HUES48 (cell line): ENCODE data around the gene LARP4B.

Source experiments
- H3K27ac ChIP-seq: one replicate; pipeline ENCODE4 v1.7.0; 2013; ENCODE audit warnings: low read depth, low read length, inconsistent platforms
- H3K27me3 ChIP-seq: 2 replicates; pipeline ENCODE4 v1.6.1; 2013; ENCODE audit warnings: mild to moderate bottlenecking, low read length; ENCODE audit not compliant: control insufficient read depth, insufficient read depth
- H3K36me3 ChIP-seq: 2 replicates; pipeline ENCODE4 v1.6.1; 2013; ENCODE audit warnings: low read length; ENCODE audit not compliant: control insufficient read depth, insufficient read depth
- H3K4me1 ChIP-seq: 2 replicates; pipeline ENCODE4 v1.6.1; 2013; ENCODE audit warnings: mild to moderate bottlenecking, low read length; ENCODE audit not compliant: control insufficient read depth, insufficient read depth
- H3K4me3 ChIP-seq: 2 replicates; pipeline ENCODE4 v1.5.1; 2013; ENCODE audit warnings: mild to moderate bottlenecking, low read depth, low read length
- H3K9ac ChIP-seq: 2 replicates; pipeline ENCODE4 v1.6.1; 2013; ENCODE audit warnings: mild to moderate bottlenecking, low read depth, low read length, moderate library complexity
- H3K9me3 ChIP-seq: 2 replicates; pipeline ENCODE4 v1.6.1; 2013; ENCODE audit warnings: low read length; ENCODE audit not compliant: control insufficient read depth, insufficient read depth

The LARP4B gene

DNA sequence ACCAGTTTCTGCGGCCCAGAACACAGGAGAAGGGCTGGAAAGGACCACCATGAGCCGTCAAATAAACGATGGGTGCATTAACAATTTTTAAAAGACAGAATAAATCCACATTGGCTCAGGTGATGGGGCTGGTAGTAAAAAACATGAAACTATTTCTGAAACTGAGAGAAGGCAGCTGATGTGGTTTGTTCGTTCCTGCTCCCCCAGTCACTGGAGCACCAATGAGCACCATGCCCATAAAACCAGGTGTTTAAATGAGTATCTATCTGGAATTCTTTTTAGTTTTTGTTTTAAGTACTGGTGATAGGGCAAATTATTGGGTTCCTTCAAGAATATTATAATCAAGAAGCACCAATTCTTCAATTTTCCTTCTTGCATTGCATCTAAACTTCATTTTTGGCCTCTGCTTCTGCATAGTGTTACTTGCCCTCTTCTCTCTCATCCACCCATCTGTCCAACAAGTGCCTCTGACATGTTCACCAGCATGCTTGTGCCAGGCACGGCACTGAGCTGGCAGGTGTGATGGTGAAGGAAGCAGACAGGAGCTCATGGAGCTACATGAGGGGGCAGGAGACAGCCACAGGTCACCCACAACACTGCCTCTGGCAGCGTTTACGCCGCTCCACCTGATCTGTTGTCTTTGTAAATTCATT is 65.5 kb downstream of the LARP4B start:
- H3K27ac ChIP-seq: no peak overlapping the region
- peaks cover 47% of the 10 kb centered on the region for H3K36me3 ChIP-seq
- H3K4me3 ChIP-seq: no peak overlapping the region
- H3K27me3 ChIP-seq: no peaks in the 10 kb centered on the region
- no peak overlapping the region for H3K9ac ChIP-seq
- H3K9me3 ChIP-seq: no peaks in the 10 kb centered on the region
- no peaks in the 10 kb centered on the region for H3K4me1 ChIP-seq

DNA sequence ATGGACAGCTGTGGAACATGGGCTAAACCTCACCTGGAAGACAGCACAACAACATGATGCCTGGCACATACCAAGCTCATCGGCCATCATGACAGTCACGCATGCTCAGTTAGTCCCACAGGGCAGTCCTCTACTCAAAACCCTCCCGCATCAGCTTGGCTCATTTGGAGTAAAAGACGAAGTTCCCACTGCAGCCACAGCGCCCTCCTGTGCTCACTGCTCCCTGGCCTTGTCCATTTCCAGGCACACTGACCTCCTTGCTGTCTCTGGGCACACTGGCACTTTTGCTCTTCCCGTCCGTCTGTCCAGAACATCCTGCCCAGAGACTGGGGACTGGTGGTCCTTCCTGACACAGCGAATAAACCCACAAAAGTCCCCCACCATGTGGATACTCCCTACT is 66.2 kb downstream of the LARP4B start:
- H3K27me3 ChIP-seq: no peaks in the 10 kb centered on the region
- H3K9ac ChIP-seq: no peak overlapping the region
- H3K4me3 ChIP-seq: no peak overlapping the region
- H3K4me1 ChIP-seq: no peaks in the 10 kb centered on the region
- no peaks in the 10 kb centered on the region for H3K9me3 ChIP-seq
- peaks cover 47% of the 10 kb centered on the region for H3K36me3 ChIP-seq
- no peak overlapping the region for H3K27ac ChIP-seq

DNA sequence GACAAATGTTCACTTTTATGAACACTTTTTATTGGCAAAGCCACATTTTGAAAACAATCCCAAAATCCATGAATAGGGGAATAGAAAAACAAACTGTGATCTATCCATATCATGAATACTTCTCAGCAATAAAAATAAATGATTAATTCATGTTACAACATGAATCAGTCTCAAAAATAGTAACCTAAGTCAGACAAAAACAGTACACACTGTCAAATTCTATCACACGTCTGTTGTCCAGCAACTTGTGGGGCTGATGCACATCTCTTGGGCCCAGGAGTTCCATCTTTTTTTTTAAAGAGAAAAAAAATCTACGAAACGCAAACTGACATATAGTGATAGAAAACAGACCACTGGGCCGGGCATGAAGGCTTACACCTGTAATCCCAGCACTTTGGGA is 71.0 kb downstream of the LARP4B start:
- H3K36me3 ChIP-seq: peaks cover 56% of the 10 kb centered on the region
- H3K27ac ChIP-seq: no peak overlapping the region
- H3K4me3 ChIP-seq: no peak overlapping the region
- no peaks in the 10 kb centered on the region for H3K27me3 ChIP-seq
- H3K4me1 ChIP-seq: peaks cover 6% of the 10 kb centered on the region
- H3K9ac ChIP-seq: no peak overlapping the region
- no peaks in the 10 kb centered on the region for H3K9me3 ChIP-seq

DNA sequence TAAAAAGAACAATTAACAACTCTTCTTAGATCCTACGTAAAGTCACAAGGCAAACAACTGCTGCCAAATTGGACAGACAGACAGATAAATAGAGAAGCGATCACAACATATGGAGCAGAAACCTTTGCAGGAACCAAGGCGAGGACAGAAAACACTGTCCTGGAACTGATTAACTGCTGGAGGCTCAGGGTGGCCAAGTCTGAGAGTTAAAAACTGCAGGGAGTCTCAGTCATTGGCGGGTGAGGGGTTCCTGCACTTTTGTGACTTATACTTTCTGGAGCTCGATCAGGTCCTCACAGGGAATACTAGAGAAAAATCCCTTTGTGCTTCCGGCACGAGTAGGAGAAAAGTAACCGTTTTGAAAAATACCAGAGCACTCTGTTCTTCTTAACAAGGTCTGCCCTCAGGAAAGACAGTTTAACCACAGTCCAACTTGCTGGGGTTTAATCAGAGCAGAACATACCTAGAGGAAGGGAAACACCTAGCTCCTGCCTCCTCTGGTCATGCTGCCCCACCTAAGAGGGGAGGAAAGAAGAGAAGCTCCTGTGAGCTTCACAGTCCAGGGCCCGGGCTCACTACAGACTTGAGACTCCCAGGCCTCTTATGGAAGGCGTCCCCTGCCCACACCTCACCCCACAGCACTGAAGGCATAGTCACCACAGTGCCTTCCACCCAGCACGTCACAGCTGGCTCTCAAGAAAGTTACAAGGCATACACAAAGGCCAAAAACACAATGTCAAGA is 74.9 kb downstream of the LARP4B start:
- H3K4me3 ChIP-seq: no peak overlapping the region
- peaks cover 6% of the 10 kb centered on the region for H3K4me1 ChIP-seq
- peak overlapping the region; percentile 43 for H3K27ac ChIP-seq
- no peak overlapping the region for H3K9ac ChIP-seq
- H3K9me3 ChIP-seq: no peaks in the 10 kb centered on the region
- peaks cover 45% of the 10 kb centered on the region for H3K36me3 ChIP-seq
- no peaks in the 10 kb centered on the region for H3K27me3 ChIP-seq

DNA sequence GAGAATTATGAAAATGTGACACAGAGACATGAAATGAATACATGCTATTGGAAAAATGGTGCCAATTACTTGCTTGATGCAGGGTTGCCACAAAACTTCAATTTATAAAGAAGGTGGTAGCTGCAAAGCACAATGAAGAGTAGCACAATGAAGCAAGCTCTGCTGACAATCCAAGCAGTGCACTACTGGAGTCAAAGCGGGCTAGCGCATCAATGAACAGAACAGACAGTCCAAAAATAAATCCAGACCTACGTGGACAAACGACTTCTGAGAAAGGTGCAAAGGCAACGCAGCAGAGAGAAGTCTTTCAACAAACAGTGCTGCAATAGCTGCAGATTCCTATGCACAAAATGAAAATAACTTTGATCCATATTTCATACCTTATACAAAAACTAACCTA is 75.8 kb downstream of the LARP4B start:
- no peak overlapping the region for H3K4me3 ChIP-seq
- peaks cover 6% of the 10 kb centered on the region for H3K4me1 ChIP-seq
- no peak overlapping the region for H3K9ac ChIP-seq
- H3K27me3 ChIP-seq: no peaks in the 10 kb centered on the region
- H3K36me3 ChIP-seq: peaks cover 41% of the 10 kb centered on the region
- H3K27ac ChIP-seq: no peak overlapping the region
- H3K9me3 ChIP-seq: no peaks in the 10 kb centered on the region

DNA sequence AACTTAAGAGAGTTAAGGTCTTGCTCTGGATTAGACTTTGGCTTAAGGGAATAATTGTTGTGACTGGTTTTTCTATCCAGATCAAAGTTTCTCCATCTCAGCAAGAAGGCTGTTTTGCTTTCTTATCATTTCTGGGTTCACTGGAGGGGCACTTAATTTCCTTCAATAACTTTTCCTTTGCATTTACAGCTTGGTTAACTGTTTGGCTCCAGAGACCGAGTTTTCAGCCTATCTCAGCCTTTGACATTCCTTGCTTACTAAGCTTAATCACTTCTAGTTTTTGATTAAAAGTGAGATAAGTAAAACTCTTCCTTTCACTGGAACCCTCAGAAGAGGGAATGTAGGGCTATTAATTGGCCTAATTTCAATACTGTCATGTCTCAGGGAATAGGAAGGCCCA is 76.4 kb downstream of the LARP4B start:
- Histone ChIP-seq H3K4me3 (no peak overlapping the region), H3K4me1 (peaks cover 6% of the 10 kb centered on the region), H3K9ac (no peak overlapping the region), H3K27me3 (no peaks in the 10 kb centered on the region), H3K27ac (no peak overlapping the region), H3K36me3 (peaks cover 35% of the 10 kb centered on the region), H3K9me3 (no peaks in the 10 kb centered on the region)

DNA sequence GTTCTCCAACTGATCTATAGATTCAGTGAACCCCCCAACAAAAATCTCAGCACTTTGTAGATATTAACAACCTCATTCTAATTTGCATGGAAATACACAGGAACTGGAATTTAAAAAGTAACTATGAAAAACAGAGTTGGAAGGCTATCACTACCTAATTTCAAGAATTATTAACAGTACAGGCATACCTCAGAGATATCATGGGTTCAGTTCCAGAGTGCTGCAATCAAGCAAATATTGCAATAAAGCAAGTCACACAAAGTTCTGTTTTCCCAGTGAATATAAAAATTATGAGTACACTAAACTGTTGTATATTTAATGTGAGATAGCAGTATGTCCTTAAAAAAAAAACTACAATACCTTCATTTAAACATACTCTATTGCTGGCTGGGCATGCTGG is 78.5 kb downstream of the LARP4B start:
- Histone ChIP-seq H3K9ac (no peak overlapping the region), H3K4me1 (peaks cover 6% of the 10 kb centered on the region), H3K27ac (no peak overlapping the region), H3K4me3 (no peak overlapping the region), H3K27me3 (no peaks in the 10 kb centered on the region), H3K9me3 (no peaks in the 10 kb centered on the region), H3K36me3 (peaks cover 27% of the 10 kb centered on the region)

DNA sequence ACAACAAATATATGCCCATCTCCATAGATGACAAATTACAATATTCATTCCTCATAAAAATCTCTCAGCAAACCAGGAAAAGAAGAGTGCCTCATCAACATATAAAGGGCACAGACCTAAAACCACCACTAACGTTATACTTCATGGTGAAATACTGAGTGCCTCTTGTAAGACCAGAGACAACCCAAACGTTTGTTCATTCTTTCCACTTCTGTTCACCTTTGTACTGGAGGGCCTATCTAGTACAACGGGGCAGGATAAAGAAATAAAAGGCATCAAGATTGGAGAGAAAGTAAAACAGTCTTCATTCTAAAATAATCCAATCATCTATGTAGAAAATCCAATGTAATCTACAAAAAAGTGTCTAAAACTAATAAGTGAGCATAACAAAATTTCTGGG is 79.1 kb downstream of the LARP4B start:
- no peak overlapping the region for H3K27ac ChIP-seq

DNA sequence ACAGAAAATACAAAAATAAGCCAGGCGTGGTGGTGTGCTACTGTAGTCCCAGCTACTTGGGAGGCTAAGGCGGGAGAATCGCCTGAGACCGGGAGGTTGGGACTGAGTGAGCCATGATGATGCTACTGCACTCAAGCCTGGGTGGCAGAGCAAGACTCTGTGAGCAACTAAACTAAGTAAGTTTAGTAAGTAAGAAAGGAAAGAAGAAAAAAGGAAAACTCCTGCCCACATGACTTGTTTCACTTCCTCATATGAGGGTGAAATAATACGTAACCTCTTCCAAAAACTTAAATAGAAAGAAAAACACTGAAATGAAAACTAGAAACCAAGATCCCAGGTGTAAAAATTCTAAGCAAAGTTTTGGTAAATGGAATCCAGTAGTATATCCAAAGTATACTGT is 79.6 kb downstream of the LARP4B start:
- H3K36me3 ChIP-seq: peaks cover 32% of the 10 kb centered on the region

More for the DNA sequence above, 79.1 kb downstream of the LARP4B start:
- no peak overlapping the region for H3K9ac ChIP-seq
- H3K4me3 ChIP-seq: no peak overlapping the region
- peaks cover 27% of the 10 kb centered on the region for H3K36me3 ChIP-seq
- H3K4me1 ChIP-seq: peaks cover 6% of the 10 kb centered on the region
- H3K27me3 ChIP-seq: no peaks in the 10 kb centered on the region
- no peaks in the 10 kb centered on the region for H3K9me3 ChIP-seq

DNA sequence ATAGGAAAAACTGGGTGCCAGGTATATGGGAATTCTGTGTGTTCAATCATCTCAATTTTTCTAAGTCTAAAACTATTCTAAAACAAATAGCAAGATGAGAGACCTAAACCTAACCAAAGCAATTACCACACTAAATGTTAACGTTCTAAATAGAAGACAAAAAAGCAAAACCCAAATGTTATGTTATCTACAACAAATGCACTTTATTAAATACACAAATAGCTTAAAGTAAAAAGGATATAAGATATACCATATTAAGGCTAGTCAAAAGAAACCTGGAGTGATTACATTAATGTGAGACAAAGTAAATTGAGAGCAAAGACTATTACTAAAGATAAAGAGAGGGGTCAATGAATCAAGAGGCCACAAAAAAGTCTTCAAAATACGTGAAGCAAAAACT is 81.4 kb downstream of the LARP4B start:
- H3K4me3 ChIP-seq: no peak overlapping the region
- no peaks in the 10 kb centered on the region for H3K27me3 ChIP-seq
- no peaks in the 10 kb centered on the region for H3K9me3 ChIP-seq
- H3K36me3 ChIP-seq: peaks cover 33% of the 10 kb centered on the region
- H3K4me1 ChIP-seq: no peaks in the 10 kb centered on the region
- H3K9ac ChIP-seq: no peak overlapping the region
- no peak overlapping the region for H3K27ac ChIP-seq

More for the DNA sequence above, 79.6 kb downstream of the LARP4B start:
- no peak overlapping the region for H3K9ac ChIP-seq
- peaks cover 4% of the 10 kb centered on the region for H3K4me1 ChIP-seq
- H3K4me3 ChIP-seq: no peak overlapping the region
- H3K27ac ChIP-seq: no peak overlapping the region
- H3K27me3 ChIP-seq: no peaks in the 10 kb centered on the region
- no peaks in the 10 kb centered on the region for H3K9me3 ChIP-seq

DNA sequence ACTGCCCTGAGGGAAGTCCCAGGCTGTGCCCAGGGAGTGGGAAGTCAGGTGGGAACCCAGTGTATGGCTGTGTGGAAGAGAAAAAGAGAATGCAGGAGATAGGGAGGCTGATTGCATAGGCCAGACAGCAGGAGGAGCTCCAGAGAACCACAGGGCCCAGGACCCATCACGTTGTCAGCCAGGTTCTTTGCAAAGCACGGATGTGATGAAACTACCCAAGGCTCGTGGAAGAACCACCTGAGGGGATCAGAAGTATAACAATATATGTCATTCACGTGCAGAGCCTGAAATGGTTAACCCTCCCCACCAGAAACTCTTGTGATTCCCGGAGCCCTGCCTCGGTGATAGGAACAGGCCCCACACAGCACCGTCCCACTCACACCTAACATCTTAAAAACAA is 83.6 kb downstream of the LARP4B start:
- H3K9ac ChIP-seq: no peak overlapping the region
- H3K36me3 ChIP-seq: peaks cover 41% of the 10 kb centered on the region
- no peaks in the 10 kb centered on the region for H3K27me3 ChIP-seq
- H3K4me3 ChIP-seq: no peak overlapping the region
- no peaks in the 10 kb centered on the region for H3K9me3 ChIP-seq
- H3K27ac ChIP-seq: no peak overlapping the region
- no peaks in the 10 kb centered on the region for H3K4me1 ChIP-seq
